Mesendoderm (in vitro differentiated cells): ENCODE data around the gene PARVG.

ENCODE experiments used
- DNase-seq: peaks from one replicate; pipeline ENCODE4 v3.0.0; 2013
- H2AK5ac ChIP-seq: 2 replicates; pipeline ENCODE4 v1.6.1; 2013; ENCODE audit warnings: low read length, inconsistent platforms
- H2BK120ac ChIP-seq: 2 replicates; pipeline ENCODE4 v1.6.1; 2013; ENCODE audit warnings: low read depth, mild to moderate bottlenecking, low read length, moderate library complexity, mixed read lengths
- H2BK15ac ChIP-seq: replicated peaks from 2 replicates; pipeline ENCODE4 v1.6.1; 2013; ENCODE audit warnings: low read depth, mild to moderate bottlenecking, moderate library complexity
- H2BK5ac ChIP-seq: 2 replicates; pipeline ENCODE4 v1.6.1; 2013; ENCODE audit warnings: low read length, inconsistent platforms
- H3K18ac ChIP-seq: 2 replicates; pipeline ENCODE4 v1.6.1; 2013; ENCODE audit warnings: mild to moderate bottlenecking, low read length, mixed read lengths
- H3K23ac ChIP-seq: one replicate; pipeline ENCODE4 v1.6.1; 2013; ENCODE audit warnings: low read length
- H3K27ac ChIP-seq: 2 replicates; pipeline ENCODE4 v1.5.1; 2013; ENCODE audit warnings: low read depth, mild to moderate bottlenecking, inconsistent platforms, low read length, moderate library complexity
- H3K27me3 ChIP-seq: 2 replicates; pipeline ENCODE4 v1.6.1; 2013; ENCODE audit warnings: low read length, control low read depth, mild to moderate bottlenecking, inconsistent platforms; ENCODE audit not compliant: insufficient read depth, poor library complexity
- H3K36me3 ChIP-seq: 2 replicates; pipeline ENCODE4 v1.6.1; 2013; ENCODE audit warnings: low read length, inconsistent platforms; ENCODE audit not compliant: control insufficient read depth, insufficient read depth
- H3K4ac ChIP-seq: one replicate; pipeline ENCODE4 v1.6.1; 2013; ENCODE audit warnings: low read depth, mild to moderate bottlenecking, low read length, moderate library complexity
- H3K4me1 ChIP-seq: 2 replicates; pipeline ENCODE4 v1.6.1; 2013; ENCODE audit warnings: low read depth, low read length, inconsistent platforms; ENCODE audit not compliant: control insufficient read depth
- H3K4me2 ChIP-seq: 2 replicates; pipeline ENCODE4 v1.6.1; 2013; ENCODE audit warnings: low read length
- H3K4me3 ChIP-seq: 2 replicates; pipeline ENCODE4 v1.5.1; 2013; ENCODE audit warnings: mild to moderate bottlenecking, low read length
- H3K56ac ChIP-seq: one replicate; pipeline ENCODE4 v1.6.1; 2013; ENCODE audit warnings: low read length
- H3K79me1 ChIP-seq: 2 replicates; pipeline ENCODE4 v1.6.1; 2013; ENCODE audit warnings: low read length, inconsistent platforms
- H3K79me2 ChIP-seq: 2 replicates; pipeline ENCODE4 v1.6.1; 2013; ENCODE audit warnings: mild to moderate bottlenecking, low read length; ENCODE audit not compliant: control insufficient read depth, insufficient read depth
- H3K9ac ChIP-seq: 2 replicates; pipeline ENCODE4 v1.6.1; 2013; ENCODE audit warnings: low read length, inconsistent platforms
- H4K5ac ChIP-seq: one replicate; pipeline ENCODE4 v1.6.1; 2013; ENCODE audit warnings: low read length
- H4K8ac ChIP-seq: one replicate; pipeline ENCODE4 v1.6.1; 2013; ENCODE audit warnings: low read depth, mild to moderate bottlenecking, control low read depth, low read length, moderate library complexity
- WGBS: extraction: QIAGEN DNeasy Blood & Tissue Kit; methylation state at CpG from one replicate; pipeline ENCODE4 v1.1.7; 2013; ENCODE audit warnings: low lambda C conversion rate, missing lambda C conversion rate; ENCODE audit not compliant: insufficient coverage; ENCODE audit errors: extremely low coverage; 5-methylcytosine and 5-hydroxymethylcytosine counted together

PARVG gene

GRCh38 chr22:44155115-44155514 lies 25.6 kb upstream of the PARVG start:
- H2BK15ac ChIP-seq: no peak overlapping the region
- H3K36me3 ChIP-seq: no peaks in the 10 kb centered on the region
- H2BK120ac ChIP-seq: no peak overlapping the region
- H3K56ac ChIP-seq: no peak overlapping the region
- H2BK5ac ChIP-seq: no peak overlapping the region
- H3K4me3 ChIP-seq: no peak overlapping the region
- H4K8ac ChIP-seq: no peak overlapping the region
- no peak for DNase-seq
- H3K4ac ChIP-seq: no peak overlapping the region
- no peak overlapping the region for H3K9ac ChIP-seq
- H2AK5ac ChIP-seq: no peak overlapping the region
- no peak overlapping the region for H3K4me2 ChIP-seq
- no peak overlapping the region for H3K18ac ChIP-seq
- whole genome bisulfite sequencing: no CpG with 5 or more reads among the region's 14 CpGs
- no peaks in the 10 kb centered on the region for H3K79me1 ChIP-seq
- H3K27ac ChIP-seq: no peak overlapping the region
- H3K4me1 ChIP-seq: peaks cover 5% of the 10 kb centered on the region
- H3K23ac ChIP-seq: no peak overlapping the region
- H3K79me2 ChIP-seq: no peaks in the 10 kb centered on the region
- no peaks in the 10 kb centered on the region for H3K27me3 ChIP-seq
- no peak overlapping the region for H4K5ac ChIP-seq

GRCh38 chr22:44157916-44158618 lies 22.7 kb upstream of the PARVG start:
- Histone ChIP-seq H2BK120ac (no peak overlapping the region), H3K4me2 (no peak overlapping the region), H4K5ac (no peak overlapping the region), H2BK15ac (no peak overlapping the region), H3K79me2 (no peaks in the 10 kb centered on the region), H4K8ac (no peak overlapping the region), H3K27me3 (no peaks in the 10 kb centered on the region), H3K23ac (no peak overlapping the region), H3K4me3 (no peak overlapping the region), H3K27ac (no peak overlapping the region), H3K9ac (no peak overlapping the region), H3K4ac (no peak overlapping the region), H3K18ac (no peak overlapping the region), H2AK5ac (no peak overlapping the region), H3K79me1 (no peaks in the 10 kb centered on the region), H3K4me1 (peaks cover 5% of the 10 kb centered on the region), H2BK5ac (no peak overlapping the region), H3K36me3 (no peaks in the 10 kb centered on the region), H3K56ac (no peak overlapping the region)
- WGBS: no CpG with 5 or more reads among the region's 13 CpGs
- no peak for DNase-seq

- no CpG with 5 or more reads among the region's 8 CpGs for WGBS
- Histone ChIP-seq H3K4ac (no peak overlapping the region), H3K27me3 (no peaks in the 10 kb centered on the region), H2BK5ac (no peak overlapping the region), H3K9ac (no peak overlapping the region), H2AK5ac (no peak overlapping the region), H3K18ac (no peak overlapping the region), H2BK15ac (no peak overlapping the region), H4K8ac (no peak overlapping the region), H3K23ac (no peak overlapping the region), H4K5ac (no peak overlapping the region), H3K36me3 (no peaks in the 10 kb centered on the region), H3K27ac (no peak overlapping the region), H3K79me2 (no peaks in the 10 kb centered on the region), H3K4me3 (no peak overlapping the region), H2BK120ac (no peak overlapping the region), H3K56ac (peak overlapping the region; percentile 22), H3K4me1 (peaks cover 5% of the 10 kb centered on the region), H3K79me1 (no peaks in the 10 kb centered on the region), H3K4me2 (no peak overlapping the region)
- no peak for DNase-seq
Measured at GRCh38 chr22:44158816-44159215, 21.9 kb upstream of the PARVG start.

- no CpG with 5 or more reads among the region's 7 CpGs for WGBS
- Histone ChIP-seq H2BK120ac (no peak overlapping the region), H3K27ac (no peak overlapping the region), H2BK5ac (no peak overlapping the region), H3K4me1 (peaks cover 5% of the 10 kb centered on the region), H4K5ac (no peak overlapping the region), H4K8ac (no peak overlapping the region), H3K56ac (no peak overlapping the region), H3K4ac (no peak overlapping the region), H3K4me2 (no peak overlapping the region), H2AK5ac (no peak overlapping the region), H3K36me3 (no peaks in the 10 kb centered on the region), H3K79me1 (no peaks in the 10 kb centered on the region), H3K9ac (no peak overlapping the region), H2BK15ac (no peak overlapping the region), H3K4me3 (no peak overlapping the region), H3K27me3 (no peaks in the 10 kb centered on the region), H3K79me2 (no peaks in the 10 kb centered on the region), H3K23ac (no peak overlapping the region), H3K18ac (no peak overlapping the region)
- DNase-seq: no peak
Measured at GRCh38 chr22:44159221-44159620, 21.5 kb upstream of the PARVG start.

GRCh38 chr22:44159811-44160210 lies 20.9 kb upstream of the PARVG start:
- H3K36me3 ChIP-seq: no peaks in the 10 kb centered on the region
- no peak overlapping the region for H4K5ac ChIP-seq
- H3K23ac ChIP-seq: no peak overlapping the region
- H4K8ac ChIP-seq: no peak overlapping the region
- H2BK5ac ChIP-seq: no peak overlapping the region
- H2AK5ac ChIP-seq: no peak overlapping the region
- H3K79me1 ChIP-seq: no peaks in the 10 kb centered on the region
- no peak overlapping the region for H3K4ac ChIP-seq
- no peaks in the 10 kb centered on the region for H3K79me2 ChIP-seq
- H2BK120ac ChIP-seq: no peak overlapping the region
- no peak overlapping the region for H2BK15ac ChIP-seq
- no peak for DNase-seq
- no peaks in the 10 kb centered on the region for H3K27me3 ChIP-seq
- H3K4me1 ChIP-seq: peaks cover 5% of the 10 kb centered on the region
- H3K27ac ChIP-seq: no peak overlapping the region
- no peak overlapping the region for H3K18ac ChIP-seq
- no peak overlapping the region for H3K56ac ChIP-seq
- H3K4me2 ChIP-seq: no peak overlapping the region
- no peak overlapping the region for H3K4me3 ChIP-seq
- WGBS: no CpG with 5 or more reads among the region's 7 CpGs
- H3K9ac ChIP-seq: no peak overlapping the region

GRCh38 chr22:44160421-44160820 lies 20.3 kb upstream of the PARVG start:
- H3K56ac ChIP-seq: no peak overlapping the region
- no peaks in the 10 kb centered on the region for H3K36me3 ChIP-seq
- H3K27ac ChIP-seq: no peak overlapping the region
- no peaks in the 10 kb centered on the region for H3K79me2 ChIP-seq
- H2BK15ac ChIP-seq: no peak overlapping the region
- H3K4ac ChIP-seq: no peak overlapping the region
- H3K9ac ChIP-seq: no peak overlapping the region
- no peak overlapping the region for H3K23ac ChIP-seq
- no peak overlapping the region for H3K4me3 ChIP-seq
- peaks cover 5% of the 10 kb centered on the region for H3K4me1 ChIP-seq
- no CpG with 5 or more reads among the region's 5 CpGs for WGBS
- no peak overlapping the region for H3K18ac ChIP-seq
- H3K27me3 ChIP-seq: no peaks in the 10 kb centered on the region
- H2AK5ac ChIP-seq: no peak overlapping the region
- H2BK120ac ChIP-seq: no peak overlapping the region
- H4K8ac ChIP-seq: no peak overlapping the region
- no peaks in the 10 kb centered on the region for H3K79me1 ChIP-seq
- no peak for DNase-seq
- no peak overlapping the region for H3K4me2 ChIP-seq
- H4K5ac ChIP-seq: no peak overlapping the region
- H2BK5ac ChIP-seq: no peak overlapping the region
